Keratinocyte (primary cell): ENCODE results near the gene SPEM3. TPM values are rescaled to one million over a fixed set of nuclear protein-coding genes. Genes with fewer than 3 reads are reported as not detected.

Experiments
- DNase-seq: peaks from one replicate; pipeline ENCODE4 v3.0.0-alpha.2; 2011; ENCODE audit warnings: low read depth, missing footprints, low spot score
- FAIRE-seq: peaks from 2 replicates; lab custom pipeline; 2011; peaks lifted over from hg19 to GRCh38; lab: Jason Lieb, UNC
- H2AFZ ChIP-seq: 2 replicates; pipeline ENCODE4 v1.6.0; 2012; ENCODE audit warnings: low read length, control low read depth, inconsistent platforms; ENCODE audit not compliant: control insufficient read depth
- H3K27ac ChIP-seq: 2 replicates; pipeline ENCODE4 v1.5.1; 2011; ENCODE audit warnings: low read length; ENCODE audit not compliant: control insufficient read depth, insufficient read depth
- H3K27me3 ChIP-seq: 3 replicates; pipeline ENCODE4 v1.6.0; 2011; ENCODE audit warnings: low read length; ENCODE audit not compliant: control insufficient read depth, insufficient read depth; ENCODE audit errors: extremely low read depth
- H3K36me3 ChIP-seq, 2 experiments: 2 replicates in 1 of 2; 3 replicates in 1 of 2; pipeline ENCODE4 v1.5.1; 2011; ENCODE audit warnings: low read length in 2 of 2, mild to moderate bottlenecking in 1 of 2; ENCODE audit not compliant: control insufficient read depth in 2 of 2, insufficient read depth in 2 of 2; ENCODE audit errors: extremely low read depth in 1 of 2
- H3K4me1 ChIP-seq: 3 replicates; pipeline ENCODE4 v1.5.1; 2011; ENCODE audit warnings: low read length; ENCODE audit not compliant: control insufficient read depth, insufficient read depth; ENCODE audit errors: extremely low read depth
- H3K4me2 ChIP-seq: 3 replicates; pipeline ENCODE4 v1.6.0; 2011; ENCODE audit warnings: low read depth, low read length; ENCODE audit not compliant: control insufficient read depth, insufficient read depth; ENCODE audit errors: extremely low read depth
- H3K4me3 ChIP-seq, 3 experiments: fragments of 200-600 bp in 1 of 3; sonication (generic) in 1 of 3; 2 replicates in 2 of 3; 3 replicates in 1 of 3; pipeline ENCODE4 v1.5.1; 2011 to 2016; ENCODE audit warnings: low read length in 3 of 3, mild to moderate bottlenecking in 3 of 3, control low read depth in 2 of 3, inconsistent platforms in 1 of 3, low read depth in 1 of 3, mixed read lengths in 1 of 3, mixed run types in 1 of 3, moderate library complexity in 1 of 3; ENCODE audit not compliant: control insufficient read depth in 2 of 3, insufficient read depth in 2 of 3; ENCODE audit errors: extremely low read depth in 1 of 3
- H3K79me2 ChIP-seq: 2 replicates; pipeline ENCODE4 v1.6.0; 2012; ENCODE audit warnings: low read length; ENCODE audit not compliant: control insufficient read depth, insufficient read depth
- H3K9ac ChIP-seq: 3 replicates; pipeline ENCODE4 v1.6.0; 2011; ENCODE audit warnings: low read length; ENCODE audit not compliant: control insufficient read depth, insufficient read depth; ENCODE audit errors: extremely low read depth
- H3K9me1 ChIP-seq: 3 replicates; pipeline ENCODE4 v1.6.0; 2011; ENCODE audit warnings: low read length; ENCODE audit not compliant: control insufficient read depth, insufficient read depth; ENCODE audit errors: extremely low read depth
- H3K9me3 ChIP-seq: 2 replicates; pipeline ENCODE4 v1.5.1; 2012; ENCODE audit warnings: low read depth, low read length; ENCODE audit not compliant: control insufficient read depth
- H4K20me1 ChIP-seq: 3 replicates; pipeline ENCODE4 v1.6.0; 2011; ENCODE audit warnings: low read length; ENCODE audit not compliant: control insufficient read depth, insufficient read depth; ENCODE audit errors: extremely low read depth
- CTCF ChIP-seq, 3 experiments: IDR thresholded peaks in 1 of 3; conservative IDR thresholded peaks in 1 of 3; optimal IDR thresholded peaks in 1 of 3; 2 replicates in 2 of 3; 3 replicates in 1 of 3; pipeline versions ENCODE3 to v1.5.1; 2011; ENCODE audit warnings: low read length in 3 of 3, mild to moderate bottlenecking in 3 of 3, moderate library complexity in 2 of 3, control low read depth in 1 of 3, inconsistent platforms in 1 of 3; ENCODE audit not compliant: insufficient read depth in 2 of 3; ENCODE audit errors: extremely low read depth in 1 of 3
- EZH2 ChIP-seq: IDR thresholded peaks from one replicate; pipeline ENCODE4 v1.6.1; 2012; ENCODE audit warnings: inconsistent platforms, mild to moderate bottlenecking, low read length, moderate library complexity
- dilution Hi-C: fragments of 300-500 bp; cut with MboI; formaldehyde crosslinking; loops from one replicate; pipeline ENCODE4 v1.7.0; 2020; ENCODE audit warnings: low sequenced_read_pairs; ENCODE audit not compliant: extremely low pct_ligation_motif_present
- polyA plus RNA-seq, 5 experiments: library from polyadenylated mRNA; depleted of rRNA in 3 of 5; stranded (reverse) in 3 of 5; stranded (forward) in 1 of 5; unstranded in 1 of 5; fragments of >200 nt; gene quantifications; 1 replicate in 1 of 5; 2 replicates in 3 of 5; 3 replicates in 1 of 5; pipeline versions ENCODE4 v1.2.1 to v1.2.3, GENCODE V29; 2011 to 2012; ENCODE audit warnings: missing spikeins in 2 of 5, low read depth in 1 of 5, low replicate concordance in 1 of 5

Gene SPEM3
- polyA plus RNA-seq, 1 donor (not counting 4 experiments of a cell fraction or from before 2014, with no cell fraction given), result not detected

- no peaks in the 10 kb centered on the region for H3K9me3 ChIP-seq
- H4K20me1 ChIP-seq, result no peaks in the 10 kb centered on the region
- H3K36me3 ChIP-seq, result peaks cover 8 to 19% of the 10 kb centered on the region in 2 experiments
- no peaks in the 10 kb centered on the region for H3K27me3 ChIP-seq
- dilution Hi-C loops, result no loop called here
- H3K27ac ChIP-seq, result no peak overlapping the region
- H3K4me2 ChIP-seq, result no peak overlapping the region
- no peak overlapping the region for H2AFZ ChIP-seq
- no peak overlapping the region for H3K4me3 ChIP-seq
- DNase-seq (no peak), FAIRE-seq (no peak)
- TF ChIP-seq CTCF (optimal IDR thresholded peaks at IDR 0.05 in 1 of 3, IDR thresholded peaks at IDR 0.05 in 1 of 3, conservative IDR thresholded peaks at IDR 0.05 in 1 of 3; ENCODE audit: extremely low read depth in 1 of 3, insufficient read depth in 2 of 3, low read length in 3 of 3), result no peak
- TF ChIP-seq EZH2, result no peak
- peaks cover 36% of the 10 kb centered on the region for H3K4me1 ChIP-seq
- H3K9ac ChIP-seq, result no peak overlapping the region
- peaks cover 2% of the 10 kb centered on the region for H3K79me2 ChIP-seq
- H3K9me1 ChIP-seq, result no peaks in the 10 kb centered on the region
Measured at GRCh38 chr17:7459961-7460545, 31.4 kb downstream of the SPEM3 start.

GRCh38 chr17:7460850-7461660, 32.4 kb downstream of the SPEM3 start:
- H3K27me3 ChIP-seq, result no peaks in the 10 kb centered on the region
- no peaks in the 10 kb centered on the region for H3K9me3 ChIP-seq
- H4K20me1 ChIP-seq, result no peaks in the 10 kb centered on the region
- dilution Hi-C loops, result no loop called here
- no peak overlapping the region for H3K4me3 ChIP-seq
- H3K4me2 ChIP-seq, result no peak overlapping the region
- no peak for DNase-seq
- no peaks in the 10 kb centered on the region for H3K9me1 ChIP-seq
- peaks cover 6% of the 10 kb centered on the region for H3K79me2 ChIP-seq
- H3K4me1 ChIP-seq, result peaks cover 29% of the 10 kb centered on the region
- no peak overlapping the region for H3K27ac ChIP-seq
- TF ChIP-seq CTCF (optimal IDR thresholded peaks at IDR 0.05 in 1 of 3, IDR thresholded peaks at IDR 0.05 in 1 of 3, conservative IDR thresholded peaks at IDR 0.05 in 1 of 3; ENCODE audit: extremely low read depth in 1 of 3, insufficient read depth in 2 of 3, low read length in 3 of 3), result no peak
- TF ChIP-seq EZH2, result no peak
- no peak overlapping the region for H3K9ac ChIP-seq
- FAIRE-seq, result peak; percentile 79
- peaks cover 6 to 21% of the 10 kb centered on the region in 2 experiments for H3K36me3 ChIP-seq
- H2AFZ ChIP-seq, result no peak overlapping the region
